Measurements from ENCODE around the gene OR52E8. TPM values are rescaled to one million over a fixed set of nuclear protein-coding genes. Genes with fewer than 3 reads are reported as not detected.

Gene OR52E8
- total and polyA plus RNA-seq, 5 donors from 2014 or later = not detected

- peaks cover 0 to 5% (median 0%) of the 10 kb centered on the region in 7 donors for H3K9me3 Mint-ChIP-seq
- H3K27ac Mint-ChIP-seq = no peak overlapping the region
- DNase-seq (no peak), ATAC-seq (ENCODE audit: low read depth in 2 of 2) (no peak)
- Histone ChIP-seq H3K4me1 (ENCODE audit: control insufficient read depth, insufficient read depth, low read length, poor library complexity, severe bottlenecking) (no peaks in the 10 kb centered on the region), H3K4me3 (ENCODE audit: low read depth, low read length) (no peak overlapping the region), H3K9me3 (ENCODE audit: control insufficient read depth in 2 of 2, low read length in 2 of 2) (no peaks in the 10 kb centered on the region), H3K36me3 (ENCODE audit: control insufficient read depth, insufficient read depth, low read length) (no peaks in the 10 kb centered on the region), H3K27me3 (ENCODE audit: control insufficient read depth, insufficient read depth, low read length) (no peaks in the 10 kb centered on the region), H3K27ac (ENCODE audit: insufficient read depth, low read length, poor library complexity, severe bottlenecking) (no peak overlapping the region)
- no peaks in the 10 kb centered on the region for H3K4me1 Mint-ChIP-seq
- no peaks in the 10 kb centered on the region for H3K27me3 Mint-ChIP-seq
- H3K36me3 Mint-ChIP-seq = no peaks in the 10 kb centered on the region
- H3K4me3 Mint-ChIP-seq = no peak overlapping the region
Observed at GRCh38 chr11:5878564-5878963, 21.1 kb upstream of the OR52E8 start.

GRCh38 chr11:5865826-5866225 lies 8.3 kb upstream of the OR52E8 start:
- Mint-ChIP-seq H3K4me3 (no peak overlapping the region), H3K36me3 (no peaks in the 10 kb centered on the region), H3K27ac (no peak overlapping the region), H3K27me3 (peaks cover 5% of the 10 kb centered on the region), H3K9me3 (peaks cover 0 to 5% (median 0%) of the 10 kb centered on the region in 7 donors), H3K4me1 (no peaks in the 10 kb centered on the region)
- H3K27me3 ChIP-seq (ENCODE audit: control insufficient read depth, insufficient read depth, low read length) = no peaks in the 10 kb centered on the region
- H3K4me1 ChIP-seq (ENCODE audit: control insufficient read depth, insufficient read depth, low read length, poor library complexity, severe bottlenecking) = no peaks in the 10 kb centered on the region
- ATAC-seq (ENCODE audit: low read depth in 2 of 2) (no peak), DNase-seq (no peak)
- H3K27ac ChIP-seq (ENCODE audit: insufficient read depth, low read length, poor library complexity, severe bottlenecking) = no peak overlapping the region
- no peak overlapping the region for H3K4me3 ChIP-seq (ENCODE audit: low read depth, low read length)
- H3K36me3 ChIP-seq (ENCODE audit: control insufficient read depth, insufficient read depth, low read length) = no peaks in the 10 kb centered on the region
- no peaks in the 10 kb centered on the region for H3K9me3 ChIP-seq (ENCODE audit: control insufficient read depth in 2 of 2, low read length in 2 of 2)

- H3K27ac Mint-ChIP-seq = no peak overlapping the region
- no peaks in the 10 kb centered on the region for H3K27me3 ChIP-seq (ENCODE audit: control insufficient read depth, insufficient read depth, low read length)
Observed at GRCh38 chr11:5851002-5851401, 6.5 kb downstream of the OR52E8 start.

GRCh38 chr11:5847711-5848110 lies 9.8 kb downstream of the OR52E8 start:
- H3K27me3 ChIP-seq (ENCODE audit: control insufficient read depth, insufficient read depth, low read length) = no peaks in the 10 kb centered on the region
- Mint-ChIP-seq H3K4me3 (no peak overlapping the region), H3K4me1 (no peaks in the 10 kb centered on the region), H3K27ac (no peak overlapping the region), H3K27me3 (peaks cover 5% of the 10 kb centered on the region), H3K9me3 (no peaks in the 10 kb centered on the region), H3K36me3 (no peaks in the 10 kb centered on the region)
- H3K27ac ChIP-seq (ENCODE audit: insufficient read depth, low read length, poor library complexity, severe bottlenecking) = no peak overlapping the region
- ATAC-seq (ENCODE audit: low read depth in 2 of 2) = no peak
- H3K36me3 ChIP-seq (ENCODE audit: control insufficient read depth, insufficient read depth, low read length) = no peaks in the 10 kb centered on the region
- no peaks in the 10 kb centered on the region for H3K4me1 ChIP-seq (ENCODE audit: control insufficient read depth, insufficient read depth, low read length, poor library complexity, severe bottlenecking)
- no peak overlapping the region for H3K4me3 ChIP-seq (ENCODE audit: low read depth, low read length)
- H3K9me3 ChIP-seq (ENCODE audit: control insufficient read depth in 2 of 2, low read length in 2 of 2) = no peaks in the 10 kb centered on the region
- DNase-seq = no peak

More at GRCh38 chr11:5851002-5851401, 6.5 kb downstream of the OR52E8 start:
- no peak overlapping the region for H3K27ac ChIP-seq (ENCODE audit: insufficient read depth, low read length, poor library complexity, severe bottlenecking)
- H3K27me3 Mint-ChIP-seq = peaks cover 5% of the 10 kb centered on the region
- H3K4me1 Mint-ChIP-seq = no peaks in the 10 kb centered on the region
- DNase-seq (no peak), ATAC-seq (ENCODE audit: low read depth in 2 of 2) (no peak)
- peaks cover 0 to 6% (median 0%) of the 10 kb centered on the region in 7 donors for H3K9me3 Mint-ChIP-seq
- no peaks in the 10 kb centered on the region for H3K36me3 Mint-ChIP-seq
- no peak overlapping the region for H3K4me3 ChIP-seq (ENCODE audit: low read depth, low read length)
- no peaks in the 10 kb centered on the region for H3K36me3 ChIP-seq (ENCODE audit: control insufficient read depth, insufficient read depth, low read length)
- no peaks in the 10 kb centered on the region for H3K9me3 ChIP-seq (ENCODE audit: control insufficient read depth in 2 of 2, low read length in 2 of 2)
- no peaks in the 10 kb centered on the region for H3K4me1 ChIP-seq (ENCODE audit: control insufficient read depth, insufficient read depth, low read length, poor library complexity, severe bottlenecking)
- H3K4me3 Mint-ChIP-seq = no peak overlapping the region

- H3K36me3 Mint-ChIP-seq = no peaks in the 10 kb centered on the region
- H3K9me3 ChIP-seq (ENCODE audit: control insufficient read depth in 2 of 2, low read length in 2 of 2) = no peaks in the 10 kb centered on the region
- no peak overlapping the region for H3K27ac ChIP-seq (ENCODE audit: insufficient read depth, low read length, poor library complexity, severe bottlenecking)
- no peak overlapping the region for H3K4me3 Mint-ChIP-seq
- no peaks in the 10 kb centered on the region for H3K27me3 ChIP-seq (ENCODE audit: control insufficient read depth, insufficient read depth, low read length)
- no peaks in the 10 kb centered on the region for H3K36me3 ChIP-seq (ENCODE audit: control insufficient read depth, insufficient read depth, low read length)
- ATAC-seq (ENCODE audit: low read depth in 2 of 2) (no peak), DNase-seq (no peak)
- H3K4me1 ChIP-seq (ENCODE audit: control insufficient read depth, insufficient read depth, low read length, poor library complexity, severe bottlenecking) = no peaks in the 10 kb centered on the region
- H3K27ac Mint-ChIP-seq = no peak overlapping the region
- H3K9me3 Mint-ChIP-seq = no peaks in the 10 kb centered on the region
- H3K4me3 ChIP-seq (ENCODE audit: low read depth, low read length) = no peak overlapping the region
- H3K4me1 Mint-ChIP-seq = no peaks in the 10 kb centered on the region
- H3K27me3 Mint-ChIP-seq = no peaks in the 10 kb centered on the region
Observed at GRCh38 chr11:5846701-5847100, 10.8 kb downstream of the OR52E8 start.

- Histone ChIP-seq H3K9me3 (ENCODE audit: control insufficient read depth in 2 of 2, low read length in 2 of 2) (peaks cover 0 to 2% of the 10 kb centered on the region in 2 experiments), H3K27me3 (ENCODE audit: control insufficient read depth, insufficient read depth, low read length) (no peaks in the 10 kb centered on the region), H3K4me3 (ENCODE audit: low read depth, low read length) (no peak within 1 kb of the TSS), H3K36me3 (ENCODE audit: control insufficient read depth, insufficient read depth, low read length) (no peaks in the 10 kb centered on the region), H3K27ac (ENCODE audit: insufficient read depth, low read length, poor library complexity, severe bottlenecking) (no peak within 1 kb of the TSS), H3K4me1 (ENCODE audit: control insufficient read depth, insufficient read depth, low read length, poor library complexity, severe bottlenecking) (no peaks in the 10 kb centered on the region)
- ATAC-seq (ENCODE audit: low read depth in 2 of 2) (no peak), DNase-seq (no peak)
- Mint-ChIP-seq H3K36me3 (no peaks in the 10 kb centered on the region), H3K4me3 (no peak within 1 kb of the TSS), H3K4me1 (no peaks in the 10 kb centered on the region), H3K27ac (no peak within 1 kb of the TSS), H3K27me3 (no peaks in the 10 kb centered on the region), H3K9me3 (peaks cover 0 to 3% (median 0%) of the 10 kb centered on the region in 7 donors)
Observed at GRCh38 chr11:5841797-5842196, 15.7 kb downstream of the OR52E8 start, which contains the start of gene OR52E6. OR52E6 (minus strand) TSS chr11:5841897; CDS start chr11:5841897, 0 bp downstream.

GRCh38 chr11:5837695-5838094 lies 19.8 kb downstream of the OR52E8 start:
- H3K36me3 Mint-ChIP-seq = no peaks in the 10 kb centered on the region
- H3K9me3 Mint-ChIP-seq = peaks cover 0 to 3% (median 0%) of the 10 kb centered on the region in 7 donors
- no peak overlapping the region for H3K4me3 Mint-ChIP-seq

GRCh38 chr11:5833446-5833845 lies 24.0 kb downstream of the OR52E8 start:
- Histone ChIP-seq H3K36me3 (ENCODE audit: control insufficient read depth, insufficient read depth, low read length) (no peaks in the 10 kb centered on the region), H3K4me1 (ENCODE audit: control insufficient read depth, insufficient read depth, low read length, poor library complexity, severe bottlenecking) (no peaks in the 10 kb centered on the region), H3K4me3 (ENCODE audit: low read depth, low read length) (no peak overlapping the region), H3K9me3 (ENCODE audit: control insufficient read depth in 2 of 2, low read length in 2 of 2) (no peaks in the 10 kb centered on the region), H3K27ac (ENCODE audit: insufficient read depth, low read length, poor library complexity, severe bottlenecking) (no peak overlapping the region), H3K27me3 (ENCODE audit: control insufficient read depth, insufficient read depth, low read length) (no peaks in the 10 kb centered on the region)
- peaks cover 0 to 3% (median 0%) of the 10 kb centered on the region in 7 donors for H3K9me3 Mint-ChIP-seq
- no peak overlapping the region for H3K27ac Mint-ChIP-seq
- H3K27me3 Mint-ChIP-seq = no peaks in the 10 kb centered on the region
- no peak for ATAC-seq (ENCODE audit: low read depth in 2 of 2)
- H3K4me3 Mint-ChIP-seq = no peak overlapping the region
- DNase-seq = no peak
- no peaks in the 10 kb centered on the region for H3K4me1 Mint-ChIP-seq
- H3K36me3 Mint-ChIP-seq = no peaks in the 10 kb centered on the region

More at GRCh38 chr11:5837695-5838094, 19.8 kb downstream of the OR52E8 start:
- H3K27ac ChIP-seq (ENCODE audit: insufficient read depth, low read length, poor library complexity, severe bottlenecking) = no peak overlapping the region
- H3K36me3 ChIP-seq (ENCODE audit: control insufficient read depth, insufficient read depth, low read length) = no peaks in the 10 kb centered on the region
- ATAC-seq (ENCODE audit: low read depth in 2 of 2) = no peak
- H3K27me3 ChIP-seq (ENCODE audit: control insufficient read depth, insufficient read depth, low read length) = no peaks in the 10 kb centered on the region
- no peaks in the 10 kb centered on the region for H3K4me1 ChIP-seq (ENCODE audit: control insufficient read depth, insufficient read depth, low read length, poor library complexity, severe bottlenecking)
- H3K4me1 Mint-ChIP-seq = no peaks in the 10 kb centered on the region
- no peak overlapping the region for H3K27ac Mint-ChIP-seq
- H3K9me3 ChIP-seq (ENCODE audit: control insufficient read depth in 2 of 2, low read length in 2 of 2) = peaks cover 0 to 2% of the 10 kb centered on the region in 2 experiments
- no peaks in the 10 kb centered on the region for H3K27me3 Mint-ChIP-seq
- H3K4me3 ChIP-seq (ENCODE audit: low read depth, low read length) = no peak overlapping the region
- DNase-seq = no peak

Data from CD4-positive, CD25-positive, alpha-beta regulatory T cell (primary cell).